Smooth muscle cell (in vitro differentiated cells): Measurements from ENCODE around the gene AMZ1. TPM values are rescaled to one million over a fixed set of nuclear protein-coding genes. Genes with fewer than 3 reads are reported as not detected.
A peak's percentile ranks its signal among the peaks of the same experiment; 100 is the strongest.

Source experiments
- DNase-seq: peaks from one replicate; lab custom pipeline; 2025; ENCODE audit not compliant: unreplicated experiment; lab: John Stamatoyannopoulos, UW
- H2AFZ ChIP-seq: fragments of 200-600 bp; sonication (generic); 2 replicates; pipeline ENCODE4 v1.6.0; 2016; ENCODE audit warnings: antibody characterized with exemption, low read depth, mild to moderate bottlenecking
- H3F3A ChIP-seq: fragments of 200-600 bp; sonication (generic); 2 replicates; pipeline ENCODE4 v1.6.0; 2017; ENCODE audit warnings: antibody characterized with exemption, low read depth
- H3K27ac ChIP-seq: fragments of 200-600 bp; sonication (generic); 2 replicates; pipeline ENCODE4 v1.5.1; 2016; ENCODE audit warnings: low read depth, mild to moderate bottlenecking
- H3K27me3 ChIP-seq: fragments of 200-600 bp; sonication (generic); 2 replicates; pipeline ENCODE4 v1.6.1; 2016; ENCODE audit warnings: low read depth, mild to moderate bottlenecking
- H3K36me3 ChIP-seq: fragments of 200-600 bp; sonication (generic); 2 replicates; pipeline ENCODE4 v1.5.1; 2016; ENCODE audit warnings: low read depth
- H3K4me1 ChIP-seq: fragments of 200-600 bp; sonication (generic); 2 replicates; pipeline ENCODE4 v1.5.1; 2016; ENCODE audit warnings: low read depth
- H3K4me2 ChIP-seq: fragments of 200-600 bp; sonication (generic); 2 replicates; pipeline ENCODE4 v1.6.0; 2016; ENCODE audit warnings: mild to moderate bottlenecking
- H3K4me3 ChIP-seq: fragments of 200-600 bp; sonication (generic); 2 replicates; pipeline ENCODE4 v1.5.1; 2016; ENCODE audit warnings: mild to moderate bottlenecking
- H3K79me2 ChIP-seq: fragments of 200-600 bp; sonication (generic); 2 replicates; pipeline ENCODE4 v1.6.0; 2016; ENCODE audit warnings: low read depth, mild to moderate bottlenecking
- H3K9ac ChIP-seq: fragments of 200-600 bp; sonication (generic); 2 replicates; pipeline ENCODE4 v1.6.0; 2016; ENCODE audit warnings: low read depth
- H3K9me3 ChIP-seq: fragments of 200-600 bp; sonication (generic); replicated peaks from 2 replicates; pipeline ENCODE4 v1.5.1; 2016; ENCODE audit warnings: low read depth
- H4K20me1 ChIP-seq: fragments of 200-600 bp; sonication (generic); 2 replicates; pipeline ENCODE4 v1.6.0; 2016; ENCODE audit warnings: low read depth
- WGBS: methylation state at CpG from one replicate; pipeline ENCODE4 v1.1.7; 2016; ENCODE audit warnings: low lambda C conversion rate; 5-methylcytosine and 5-hydroxymethylcytosine counted together
- polyA plus RNA-seq: library from polyadenylated mRNA; unstranded; fragments of >200 nt; fragmentation: Nextera tagmentation; extraction: Ambion mirVana; gene quantifications from 2 replicates; pipeline ENCODE4 v1.2.1, GENCODE V29; 2016
- total RNA-seq: library from RNA; depleted of rRNA; stranded (reverse); fragments of >200 nt; gene quantifications from 2 replicates; pipeline ENCODE4 v1.2.3, GENCODE V29; 2014
- TF ChIP-seq, protein P1 (sequence below): fragments of 200-600 bp; sonication (generic); IDR thresholded peaks from 2 replicates; pipeline ENCODE4 v1.5.1; 2017; ENCODE audit warnings: borderline replicate concordance, mild to moderate bottlenecking, antibody characterized with exemption; ENCODE audit not compliant: insufficient read depth, poor library complexity, severe bottlenecking

Gene AMZ1
- total RNA-seq (1.1 and 1.4 TPM in 2 replicates), polyA plus RNA-seq (0.63 and 2.4 TPM in 2 replicates)

- Histone ChIP-seq H3K4me2 (peak within 1 kb of the TSS; percentile 88), H3K4me3 (peak within 1 kb of the TSS; percentile 51), H3F3A (no peaks in the 10 kb centered on the region), H3K9me3 (no peaks in the 10 kb centered on the region), H3K79me2 (no peaks in the 10 kb centered on the region), H3K27me3 (peaks cover 20% of the 10 kb centered on the region), H2AFZ (no peak within 1 kb of the TSS), H3K36me3 (no peaks in the 10 kb centered on the region), H3K27ac (no peak within 1 kb of the TSS), H3K9ac (peak within 1 kb of the TSS; percentile 8), H3K4me1 (no peaks in the 10 kb centered on the region), H4K20me1 (no peaks in the 10 kb centered on the region)
- TF ChIP-seq, protein P1, sequence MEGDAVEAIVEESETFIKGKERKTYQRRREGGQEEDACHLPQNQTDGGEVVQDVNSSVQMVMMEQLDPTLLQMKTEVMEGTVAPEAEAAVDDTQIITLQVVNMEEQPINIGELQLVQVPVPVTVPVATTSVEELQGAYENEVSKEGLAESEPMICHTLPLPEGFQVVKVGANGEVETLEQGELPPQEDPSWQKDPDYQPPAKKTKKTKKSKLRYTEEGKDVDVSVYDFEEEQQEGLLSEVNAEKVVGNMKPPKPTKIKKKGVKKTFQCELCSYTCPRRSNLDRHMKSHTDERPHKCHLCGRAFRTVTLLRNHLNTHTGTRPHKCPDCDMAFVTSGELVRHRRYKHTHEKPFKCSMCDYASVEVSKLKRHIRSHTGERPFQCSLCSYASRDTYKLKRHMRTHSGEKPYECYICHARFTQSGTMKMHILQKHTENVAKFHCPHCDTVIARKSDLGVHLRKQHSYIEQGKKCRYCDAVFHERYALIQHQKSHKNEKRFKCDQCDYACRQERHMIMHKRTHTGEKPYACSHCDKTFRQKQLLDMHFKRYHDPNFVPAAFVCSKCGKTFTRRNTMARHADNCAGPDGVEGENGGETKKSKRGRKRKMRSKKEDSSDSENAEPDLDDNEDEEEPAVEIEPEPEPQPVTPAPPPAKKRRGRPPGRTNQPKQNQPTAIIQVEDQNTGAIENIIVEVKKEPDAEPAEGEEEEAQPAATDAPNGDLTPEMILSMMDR: no peak
- no peak for DNase-seq
- WGBS: 26% methylated on average over 8 of the region's 41 CpGs
Observed at GRCh38 chr7:2687881-2688318, at the start of gene AMZ1. Gene AMZ1, plus strand, starts transcription at chr7:2688202. Its CDS starts 12,250 bp downstream, at chr7:2700452.

DNA sequence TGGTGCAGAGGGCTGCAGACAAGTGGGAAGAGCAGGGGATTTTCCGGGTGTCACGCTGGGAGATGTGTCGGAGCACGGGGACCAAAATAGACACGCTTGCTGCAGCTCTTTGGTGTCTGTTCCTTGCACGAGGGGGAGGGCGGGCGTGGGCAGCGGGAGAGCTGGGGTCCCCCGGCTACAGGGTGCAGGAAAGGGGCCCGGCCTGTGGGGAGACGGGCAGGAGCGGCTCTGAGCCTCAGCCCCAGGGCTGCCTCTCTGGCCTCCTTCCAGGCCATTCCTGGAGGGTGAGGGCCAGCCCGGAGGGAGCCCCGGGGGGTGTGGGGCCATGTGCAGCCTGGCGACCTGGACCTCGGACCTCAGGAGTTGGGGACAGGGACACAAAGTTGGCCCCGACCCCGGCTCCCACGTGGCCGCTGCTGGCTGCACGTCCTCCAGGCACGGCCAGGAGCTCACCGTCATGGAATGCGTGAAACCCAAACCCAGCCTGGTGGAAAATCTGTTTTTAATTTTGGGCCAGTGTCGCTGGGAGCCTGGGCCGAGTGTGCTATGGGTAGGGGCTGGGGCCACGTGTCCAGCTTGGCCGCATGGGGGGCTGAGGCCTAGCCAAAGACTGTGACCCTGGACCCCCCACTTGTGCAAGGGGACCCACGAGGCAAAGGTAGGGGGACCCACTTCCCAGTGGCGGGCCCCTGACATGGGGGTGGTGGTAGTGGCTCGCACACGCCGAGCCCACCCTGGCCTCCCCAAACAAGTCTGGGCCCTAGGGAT is 49.6 kb upstream of the AMZ1 start:
- Histone ChIP-seq H3K4me2 (peak overlapping the region; percentile 71), H3F3A (peaks cover 4% of the 10 kb centered on the region), H3K4me3 (no peak overlapping the region), H3K4me1 (peaks cover 23% of the 10 kb centered on the region), H3K27ac (peak overlapping the region; percentile 78), H2AFZ (no peak overlapping the region), H3K36me3 (no peaks in the 10 kb centered on the region), H3K9me3 (no peaks in the 10 kb centered on the region), H3K27me3 (no peaks in the 10 kb centered on the region), H3K79me2 (peaks cover 91% of the 10 kb centered on the region), H3K9ac (peak overlapping the region; percentile 48), H4K20me1 (peaks cover 99% of the 10 kb centered on the region)
- DNase-seq: no peak
- TF ChIP-seq, protein P1: no peak
- WGBS: 34% methylated on average over 33 of the region's 34 CpGs

DNA sequence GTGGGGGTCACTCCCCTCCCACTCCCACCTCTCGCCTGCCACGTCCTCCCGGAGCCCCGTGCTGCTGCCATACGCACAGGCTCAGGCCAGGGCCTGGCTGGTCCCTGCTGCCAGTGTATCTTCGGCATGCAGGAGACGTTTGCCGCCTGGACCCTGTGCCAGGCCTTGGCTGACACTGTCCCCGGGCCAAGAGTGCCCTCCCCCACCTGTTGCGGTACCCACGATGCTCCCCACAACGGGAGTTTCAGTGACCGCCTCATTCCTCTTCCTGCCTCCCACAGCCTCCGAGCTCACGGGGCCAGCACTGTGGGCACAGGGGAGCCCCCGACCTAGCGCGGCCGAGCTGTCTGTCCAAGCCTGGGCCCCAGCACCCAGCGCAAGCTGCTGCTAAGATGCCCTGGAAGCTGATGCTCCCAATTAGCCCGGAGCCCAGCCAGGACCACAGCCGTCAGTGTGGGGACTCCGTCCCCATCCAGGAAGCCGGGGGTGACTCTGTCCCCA is 48.8 kb upstream of the AMZ1 start:
- Histone ChIP-seq H3K4me2 (no peak overlapping the region), H3K9me3 (no peaks in the 10 kb centered on the region), H3K27ac (peak overlapping the region; percentile 78), H3K4me1 (peaks cover 16% of the 10 kb centered on the region), H3K36me3 (no peaks in the 10 kb centered on the region), H3K27me3 (no peaks in the 10 kb centered on the region), H3K4me3 (no peak overlapping the region), H3F3A (no peaks in the 10 kb centered on the region), H3K9ac (no peak overlapping the region), H3K79me2 (peaks cover 96% of the 10 kb centered on the region), H2AFZ (no peak overlapping the region), H4K20me1 (peaks cover 99% of the 10 kb centered on the region)
- 96% methylated on average over 24 of the region's 24 CpGs for WGBS
- TF ChIP-seq, protein P1: no peak
- DNase-seq: no peak
